SK-N-MC (cell line): Measurements from ENCODE around the gene LRRTM3.

Source experiments
- DNase-seq: peaks from one replicate; pipeline ENCODE4 v3.0.0-alpha.2; 2011; ENCODE audit warnings: low read depth, low spot score
- H3K27ac ChIP-seq: fragments of 200-600 bp; sonication (generic); 2 replicates; pipeline ENCODE4 v1.5.1; 2016; ENCODE audit warnings: mixed run types
- H3K36me3 ChIP-seq: fragments of 200-600 bp; sonication (generic); 2 replicates; pipeline ENCODE4 v1.6.1; 2017; ENCODE audit warnings: antibody characterized with exemption, low read length, mixed read lengths; ENCODE audit not compliant: insufficient read depth
- H3K4me3 ChIP-seq: fragments of 200-600 bp; sonication (generic); 2 replicates; pipeline ENCODE4 v1.5.1; 2016
- H3K9ac ChIP-seq: fragments of 200-600 bp; sonication (generic); 2 replicates; pipeline ENCODE4 v1.8.0; 2017; ENCODE audit warnings: mixed run types, mixed read lengths; ENCODE audit not compliant: insufficient read length
- H3K9me3 ChIP-seq: fragments of 200-600 bp; sonication (generic); 2 replicates; pipeline ENCODE4 v1.6.1; 2017; ENCODE audit warnings: low read depth, mild to moderate bottlenecking, antibody characterized with exemption, low read length, moderate library complexity, mixed read lengths
- EZH2 ChIP-seq: fragments of 200-600 bp; sonication (generic); IDR thresholded peaks from one replicate; pipeline ENCODE4 v1.6.1; 2017; ENCODE audit warnings: antibody characterized with exemption
- FOXP2 ChIP-seq: optimal IDR thresholded peaks from 2 replicates; pipeline ENCODE3; 2011; ENCODE audit warnings: mild to moderate bottlenecking, moderate library complexity; ENCODE audit not compliant: insufficient read depth; ENCODE audit errors: extremely low read length, control extremely low read depth
- POLR2AphosphoS5 ChIP-seq: IDR thresholded peaks from 2 replicates; pipeline ENCODE4 v1.6.1; 2012; ENCODE audit warnings: mild to moderate bottlenecking, low read depth, low read length, borderline replicate concordance

LRRTM3 gene

GRCh38 chr10:66958466-66958865 lies 32.6 kb downstream of the LRRTM3 start:
- DNase-seq: no peak
- no peak for TF ChIP-seq POLR2AphosphoS5
- no peak for TF ChIP-seq FOXP2
- no peak for TF ChIP-seq EZH2
- no peaks in the 10 kb centered on the region for H3K36me3 ChIP-seq
- no peak overlapping the region for H3K4me3 ChIP-seq
- no peaks in the 10 kb centered on the region for H3K9me3 ChIP-seq
- no peak overlapping the region for H3K27ac ChIP-seq
- no peak overlapping the region for H3K9ac ChIP-seq

GRCh38 chr10:66964946-66965345 lies 39.1 kb downstream of the LRRTM3 start:
- Histone ChIP-seq H3K36me3 (no peaks in the 10 kb centered on the region), H3K9me3 (no peaks in the 10 kb centered on the region), H3K9ac (no peak overlapping the region), H3K27ac (no peak overlapping the region), H3K4me3 (no peak overlapping the region)
- no peak for DNase-seq
- TF ChIP-seq EZH2: no peak
- TF ChIP-seq FOXP2: no peak
- no peak for TF ChIP-seq POLR2AphosphoS5

- no peak for DNase-seq
- Histone ChIP-seq H3K9me3 (no peaks in the 10 kb centered on the region), H3K36me3 (no peaks in the 10 kb centered on the region), H3K9ac (no peak overlapping the region), H3K27ac (no peak overlapping the region), H3K4me3 (no peak overlapping the region)
- TF ChIP-seq FOXP2 (no peak), POLR2AphosphoS5 (no peak), EZH2 (no peak)
These were observed 54.5 kb downstream of the LRRTM3 start for GRCh38 chr10:66980246-66980815.

- no peak overlapping the region for H3K4me3 ChIP-seq
- H3K36me3 ChIP-seq: no peaks in the 10 kb centered on the region
- no peak overlapping the region for H3K27ac ChIP-seq
- H3K9me3 ChIP-seq: no peaks in the 10 kb centered on the region
- no peak for DNase-seq
- H3K9ac ChIP-seq: no peak overlapping the region
- no peak for TF ChIP-seq POLR2AphosphoS5
- no peak for TF ChIP-seq EZH2
- no peak for TF ChIP-seq FOXP2
These were observed 55.7 kb downstream of the LRRTM3 start for GRCh38 chr10:66981361-66982052.

- no peak for DNase-seq
- no peak overlapping the region for H3K27ac ChIP-seq
- TF ChIP-seq FOXP2 (no peak), EZH2 (no peak), POLR2AphosphoS5 (no peak)
- no peak overlapping the region for H3K4me3 ChIP-seq
- no peak overlapping the region for H3K9ac ChIP-seq
- no peaks in the 10 kb centered on the region for H3K9me3 ChIP-seq
- no peaks in the 10 kb centered on the region for H3K36me3 ChIP-seq
These were observed 56.2 kb downstream of the LRRTM3 start for GRCh38 chr10:66982053-66982420.

- no peak for TF ChIP-seq EZH2
- Histone ChIP-seq H3K9me3 (no peaks in the 10 kb centered on the region), H3K36me3 (no peaks in the 10 kb centered on the region), H3K4me3 (no peak overlapping the region), H3K9ac (no peak overlapping the region), H3K27ac (no peak overlapping the region)
- no peak for DNase-seq
These were observed 57.1 kb downstream of the LRRTM3 start for GRCh38 chr10:66982792-66983474.

- Histone ChIP-seq H3K27ac (no peak overlapping the region), H3K36me3 (no peaks in the 10 kb centered on the region), H3K9me3 (no peaks in the 10 kb centered on the region), H3K9ac (no peak overlapping the region), H3K4me3 (no peak overlapping the region)
- DNase-seq: no peak
- no peak for TF ChIP-seq FOXP2
- TF ChIP-seq EZH2: no peak
- no peak for TF ChIP-seq POLR2AphosphoS5
These were observed 57.6 kb downstream of the LRRTM3 start for GRCh38 chr10:66983475-66983818.

- DNase-seq: no peak
- no peak overlapping the region for H3K27ac ChIP-seq
- H3K9me3 ChIP-seq: no peaks in the 10 kb centered on the region
- H3K9ac ChIP-seq: no peak overlapping the region
- TF ChIP-seq POLR2AphosphoS5: no peak
- no peak for TF ChIP-seq EZH2
- TF ChIP-seq FOXP2: no peak
- H3K36me3 ChIP-seq: no peaks in the 10 kb centered on the region
- no peak overlapping the region for H3K4me3 ChIP-seq
These were observed 64.5 kb downstream of the LRRTM3 start for GRCh38 chr10:66990143-66990830.

GRCh38 chr10:66996996-66997395 lies 71.2 kb downstream of the LRRTM3 start:
- no peaks in the 10 kb centered on the region for H3K36me3 ChIP-seq
- H3K4me3 ChIP-seq: no peak overlapping the region
- no peak for DNase-seq
- no peak overlapping the region for H3K9ac ChIP-seq
- H3K27ac ChIP-seq: no peak overlapping the region
- TF ChIP-seq FOXP2 (no peak), EZH2 (no peak), POLR2AphosphoS5 (no peak)
- no peaks in the 10 kb centered on the region for H3K9me3 ChIP-seq
